HCT116 (cell line): Measurements from ENCODE around the gene SLC40A1. TPM values are rescaled to one million over a fixed set of nuclear protein-coding genes. Genes with fewer than 3 reads are reported as not detected.

Experiments used
- ATAC-seq: fragments of 200-7000 bp; cut with Tn5 transposase; 2 replicates; pipeline ENCODE4 v1.9.1; 2020; ENCODE audit warnings: mild to moderate bottlenecking, moderate library complexity
- BruUV-seq: library from RNA; stranded (reverse); fragments of 400-500 nt; replicated peaks from 2 replicates; lab custom pipeline; 2021; lab: Mats Ljungman, UMichigan
- CTCF ChIA-PET: fragments of 300-600 bp; sonication (Branson Sonifier 250); formaldehyde crosslinking; loops from one replicate; lab custom pipeline; 2021; ENCODE audit warnings: antibody characterized with exemption; lab: Charles Lee
- POLR2A ChIA-PET: fragments of 300-600, 350-600 bp; sonication (Branson Sonifier 250); formaldehyde crosslinking; loops from one replicate; lab custom pipeline; 2021; ENCODE audit warnings: antibody characterized with exemption; lab: Charles Lee
- RAD21 ChIA-PET, 2 experiments: fragments of 300-600 bp; sonication (Branson Sonifier 250); formaldehyde crosslinking; loops; one replicate each; lab custom pipeline; 2023; ENCODE audit warnings: low total read pairs in 2 of 2; ENCODE audit not compliant: uncharacterized antibody in 2 of 2, unreplicated experiment in 2 of 2, low non-redundant PET in 1 of 2; lab: Charles Lee
- DNase-seq: peaks from one replicate; pipeline ENCODE4 v3.0.0-alpha.2; 2010; ENCODE audit warnings: low read depth, low spot score
- H2AFZ ChIP-seq: fragments of 200-600 bp; shearing (Covaris generic), sonication (generic); 2 replicates; pipeline ENCODE4 v1.6.1; 2017; ENCODE audit warnings: low read depth, mixed run types, mixed read lengths, antibody characterized with exemption, low read length; ENCODE audit not compliant: poor library complexity, severe bottlenecking
- H3K27ac ChIP-seq: 2 replicates; pipeline ENCODE4 v1.5.1; 2012; ENCODE audit warnings: low read depth, low read length
- H3K27me3 ChIP-seq: fragments of 200-600 bp; sonication (generic); 2 replicates; pipeline ENCODE4 v1.6.1; 2016; ENCODE audit warnings: mixed run types, low read length, mixed read lengths; ENCODE audit not compliant: insufficient read depth
- H3K36me3 ChIP-seq, 2 experiments: fragments of 200-500 bp in 1 of 2; fragments of 200-600 bp in 1 of 2; sonication (Bioruptor generic) in 1 of 2; sonication (generic) in 1 of 2; 2 replicates each; pipeline versions ENCODE4 v1.5.1 to v1.6.1; 2014 to 2016; ENCODE audit warnings: low read length in 2 of 2, inconsistent platforms in 1 of 2, mixed read lengths in 1 of 2, mixed run types in 1 of 2; ENCODE audit not compliant: insufficient read depth in 2 of 2, control insufficient read depth in 1 of 2
- H3K4me1 ChIP-seq, 2 experiments: fragments of 200-600 bp in 1 of 2; sonication (generic) in 1 of 2; 2 replicates each; pipeline versions ENCODE4 v1.5.1 to v1.6.1; 2012 to 2017; ENCODE audit warnings: low read length in 2 of 2, inconsistent platforms in 1 of 2, mild to moderate bottlenecking in 1 of 2, mixed read lengths in 1 of 2, mixed run types in 1 of 2, moderate library complexity in 1 of 2; ENCODE audit not compliant: insufficient read depth in 2 of 2, control insufficient read depth in 1 of 2
- H3K4me2 ChIP-seq: fragments of 200-600 bp; sonication (generic); 2 replicates; pipeline ENCODE4 v1.6.1; 2017; ENCODE audit warnings: mixed run types, low read length, mixed read lengths
- H3K4me3 ChIP-seq, 2 experiments: fragments of 200-600 bp in 1 of 2; sonication (generic) in 1 of 2; replicated peaks in 1 of 2; 2 replicates each; pipeline ENCODE4 v1.5.1; 2011 to 2016; ENCODE audit warnings: low read length in 2 of 2, control low read depth in 1 of 2, low read depth in 1 of 2, mild to moderate bottlenecking in 1 of 2, mixed read lengths in 1 of 2, mixed run types in 1 of 2
- H3K79me2 ChIP-seq: fragments of 200-600 bp; sonication (generic); 2 replicates; pipeline ENCODE4 v1.6.1; 2017; ENCODE audit warnings: mild to moderate bottlenecking, mixed run types, low read length, moderate library complexity, mixed read lengths; ENCODE audit not compliant: insufficient read depth
- H3K9ac ChIP-seq: fragments of 200-600 bp; sonication (generic); 2 replicates; pipeline ENCODE4 v1.6.1; 2016; ENCODE audit warnings: low read length, mixed read lengths
- H3K9me2 ChIP-seq: fragments of 200-600 bp; sonication (generic), shearing (Covaris generic); 2 replicates; pipeline ENCODE4 v1.6.1; 2017; ENCODE audit warnings: mixed run types, mild to moderate bottlenecking, moderate library complexity; ENCODE audit not compliant: insufficient read depth
- H3K9me3 ChIP-seq, 2 experiments: fragments of 200-500 bp in 1 of 2; fragments of 200-600 bp in 1 of 2; sonication (Bioruptor generic) in 1 of 2; sonication (generic) in 1 of 2; 2 replicates each; pipeline ENCODE4 v1.6.1; 2014 to 2017; ENCODE audit warnings: low read length in 2 of 2, mixed read lengths in 2 of 2, inconsistent platforms in 1 of 2, low read depth in 1 of 2, mild to moderate bottlenecking in 1 of 2, mixed run types in 1 of 2, moderate library complexity in 1 of 2; ENCODE audit not compliant: control insufficient read depth in 1 of 2, insufficient read depth in 1 of 2
- H4K20me1 ChIP-seq: fragments of 200-600 bp; sonication (generic), shearing (Covaris generic); 2 replicates; pipeline ENCODE4 v1.6.1; 2017; ENCODE audit warnings: mixed run types, mild to moderate bottlenecking, moderate library complexity; ENCODE audit not compliant: insufficient read depth
- ATF3 ChIP-seq: IDR thresholded peaks from 2 replicates; pipeline ENCODE4 v1.6.1; 2012
- CEBPB ChIP-seq: IDR thresholded peaks from 2 replicates; pipeline ENCODE4 v1.6.1; 2012; ENCODE audit warnings: low read depth
- CTCF ChIP-seq, 3 experiments: fragments of 200-600 bp in 1 of 3; sonication (generic) in 1 of 3; IDR thresholded peaks in 2 of 3; conservative IDR thresholded peaks in 1 of 3; 2 replicates each; pipeline ENCODE4 v1.5.1; 2012 to 2017; ENCODE audit warnings: low read depth in 2 of 3, low read length in 2 of 3, antibody characterized with exemption in 1 of 3, borderline replicate concordance in 1 of 3, control low read depth in 1 of 3, mild to moderate bottlenecking in 1 of 3, mixed read lengths in 1 of 3, mixed run types in 1 of 3, moderate library complexity in 1 of 3; ENCODE audit not compliant: insufficient read depth in 1 of 3
- EGR1 ChIP-seq: IDR thresholded peaks from 2 replicates; pipeline ENCODE4 v1.6.1; 2012; ENCODE audit warnings: low read depth
- ELF1 ChIP-seq: IDR thresholded peaks from 2 replicates; pipeline ENCODE4 v1.6.1; 2012; ENCODE audit warnings: low read depth, borderline replicate concordance
- EZH2 ChIP-seq: fragments of 200-600 bp; sonication (generic); IDR thresholded peaks from 2 replicates; pipeline ENCODE4 v1.6.1; 2017; ENCODE audit warnings: antibody characterized with exemption, mixed run types
- EZH2phosphoT487 ChIP-seq: fragments of 200-600 bp; IDR thresholded peaks from 2 replicates; pipeline ENCODE4 v1.6.1; 2018; ENCODE audit warnings: antibody characterized with exemption, borderline replicate concordance
- JUND ChIP-seq: IDR thresholded peaks from 2 replicates; pipeline ENCODE4 v1.6.1; 2012
- RAD21 ChIP-seq: IDR thresholded peaks from 2 replicates; pipeline ENCODE4 v1.6.1; 2012; ENCODE audit warnings: low read depth, mild to moderate bottlenecking
- REST ChIP-seq: IDR thresholded peaks from 2 replicates; pipeline ENCODE4 v1.6.1; 2012; ENCODE audit warnings: low read depth
- SIN3A ChIP-seq: IDR thresholded peaks from 2 replicates; pipeline ENCODE4 v1.6.1; 2012; ENCODE audit warnings: low read depth
- SRF ChIP-seq: IDR thresholded peaks from 2 replicates; pipeline ENCODE4 v1.6.1; 2012; ENCODE audit warnings: low read depth
- TCF7L2 ChIP-seq: IDR thresholded peaks from 2 replicates; pipeline ENCODE4 v1.7.0; 2011; ENCODE audit warnings: borderline replicate concordance, inconsistent platforms; ENCODE audit not compliant: insufficient read depth, insufficient read length; ENCODE audit errors: extremely low read depth
- YY1 ChIP-seq: IDR thresholded peaks from 2 replicates; pipeline ENCODE4 v1.6.1; 2011; ENCODE audit warnings: low read length, low read depth, moderate library complexity, mild to moderate bottlenecking; ENCODE audit not compliant: insufficient replicate concordance; ENCODE audit errors: extremely low read depth
- ZBTB33 ChIP-seq: IDR thresholded peaks from 2 replicates; pipeline ENCODE4 v1.6.1; 2011; ENCODE audit warnings: mild to moderate bottlenecking, low read length, moderate library complexity; ENCODE audit not compliant: insufficient replicate concordance; ENCODE audit errors: extremely low read depth
- ZFX ChIP-seq: fragments of 450-650 bp; IDR thresholded peaks from 2 replicates; pipeline ENCODE4 v1.6.1; 2017
- ZNF274 ChIP-seq: fragments of 200-500 bp; sonication (Bioruptor generic); IDR thresholded peaks from 2 replicates; pipeline ENCODE4 v1.6.1; 2014; ENCODE audit warnings: mild to moderate bottlenecking, low read depth, low read length, inconsistent platforms
- intact Hi-C: fragments of 100-400 bp; cut with micrococcal nuclease; formaldehyde crosslinking; loops from 2 replicates; pipeline ENCODE4 v1.10.0; 2022
- total RNA-seq: library from RNA; stranded (reverse); gene quantifications from one replicate; pipeline ENCODE4 v1.2.1, GENCODE V29; 2021; ENCODE audit not compliant: unreplicated experiment
- TF ChIP-seq, protein P1 (sequence below): IDR thresholded peaks from 2 replicates; pipeline ENCODE4 v1.6.1; 2012

The SLC40A1 gene
- total RNA-seq, 1 experiment from 2014 or later: 1.5 TPM

DNA sequence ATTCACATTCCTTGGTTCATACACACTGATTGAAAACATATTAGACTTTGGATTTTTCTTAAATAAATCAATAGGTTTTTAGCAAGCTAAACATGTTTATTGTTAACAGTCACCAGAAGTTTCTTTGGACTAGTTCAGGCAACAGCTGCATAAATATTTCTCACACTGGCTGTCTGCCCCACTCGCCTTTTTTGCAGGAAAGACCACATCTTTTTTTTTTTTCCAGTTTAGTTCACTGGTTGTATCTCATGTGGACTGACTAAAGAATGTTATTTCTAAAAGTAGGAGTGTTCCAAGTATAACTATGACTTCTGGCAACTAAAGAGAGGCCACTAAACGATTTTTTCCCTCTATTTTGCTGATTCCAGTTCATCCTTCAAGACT lies 31.1 kb downstream of the SLC40A1 start:
- H3K27ac ChIP-seq: no peak overlapping the region
- H3K4me3 ChIP-seq: no peak overlapping the region
- RAD21 ChIA-PET: no interaction called here
- H3K9me2 ChIP-seq: no peaks in the 10 kb centered on the region
- H3K27me3 ChIP-seq: no peaks in the 10 kb centered on the region
- intact Hi-C loops: no loop called here
- TF ChIP-seq EZH2 (no peak), ZBTB33 (no peak), EGR1 (no peak), JUND (no peak), SRF (no peak), TCF7L2 (no peak), CEBPB (no peak), ELF1 (no peak), SIN3A (no peak), EZH2phosphoT487 (no peak), ATF3 (no peak), RAD21 (no peak), ZNF274 (no peak), CTCF (IDR thresholded peaks at IDR 0.05 in 2 of 3, conservative IDR thresholded peaks at IDR 0.05 in 1 of 3; ENCODE audit: borderline replicate concordance in 1 of 3, insufficient read depth in 1 of 3, low read depth in 2 of 3, low read length in 2 of 3) (no peak), REST (no peak), ZFX (no peak), YY1 (no peak)
- TF ChIP-seq, protein P1, sequence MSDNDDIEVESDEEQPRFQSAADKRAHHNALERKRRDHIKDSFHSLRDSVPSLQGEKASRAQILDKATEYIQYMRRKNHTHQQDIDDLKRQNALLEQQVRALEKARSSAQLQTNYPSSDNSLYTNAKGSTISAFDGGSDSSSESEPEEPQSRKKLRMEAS: no peak
- DNase-seq (no peak), ATAC-seq (no peak)
- H2AFZ ChIP-seq: peak overlapping the region; percentile 71
- H3K4me1 ChIP-seq: peaks cover 0 to 2% of the 10 kb centered on the region in 2 experiments; a peak in 1 of 4 replicates
- POLR2A ChIA-PET: no interaction called here
- no peaks in the 10 kb centered on the region for H3K79me2 ChIP-seq
- H3K9ac ChIP-seq: no peak overlapping the region
- CTCF ChIA-PET: no interaction called here
- no peaks in the 10 kb centered on the region for H4K20me1 ChIP-seq
- no TSS peak for BruUV-seq
- H3K4me2 ChIP-seq: no peak overlapping the region
- H3K9me3 ChIP-seq: no peaks in the 10 kb centered on the region
- no peaks in the 10 kb centered on the region for H3K36me3 ChIP-seq
